K562 treated with DMSO at 1 percent for 24 hours (cell line): ENCODE results near the gene ZNF469. TPM values are rescaled to one million over a fixed set of nuclear protein-coding genes. Genes with fewer than 3 reads are reported as not detected.

Experiments used
- total RNA-seq: library from RNA; unstranded; fragments of 300-600 nt; gene quantifications from 2 replicates; pipeline ENCODE4 v1.2.3, GENCODE V29; 2022; ENCODE audit warnings: low read depth; ENCODE audit not compliant: insufficient read depth

The ZNF469 gene, protein sequence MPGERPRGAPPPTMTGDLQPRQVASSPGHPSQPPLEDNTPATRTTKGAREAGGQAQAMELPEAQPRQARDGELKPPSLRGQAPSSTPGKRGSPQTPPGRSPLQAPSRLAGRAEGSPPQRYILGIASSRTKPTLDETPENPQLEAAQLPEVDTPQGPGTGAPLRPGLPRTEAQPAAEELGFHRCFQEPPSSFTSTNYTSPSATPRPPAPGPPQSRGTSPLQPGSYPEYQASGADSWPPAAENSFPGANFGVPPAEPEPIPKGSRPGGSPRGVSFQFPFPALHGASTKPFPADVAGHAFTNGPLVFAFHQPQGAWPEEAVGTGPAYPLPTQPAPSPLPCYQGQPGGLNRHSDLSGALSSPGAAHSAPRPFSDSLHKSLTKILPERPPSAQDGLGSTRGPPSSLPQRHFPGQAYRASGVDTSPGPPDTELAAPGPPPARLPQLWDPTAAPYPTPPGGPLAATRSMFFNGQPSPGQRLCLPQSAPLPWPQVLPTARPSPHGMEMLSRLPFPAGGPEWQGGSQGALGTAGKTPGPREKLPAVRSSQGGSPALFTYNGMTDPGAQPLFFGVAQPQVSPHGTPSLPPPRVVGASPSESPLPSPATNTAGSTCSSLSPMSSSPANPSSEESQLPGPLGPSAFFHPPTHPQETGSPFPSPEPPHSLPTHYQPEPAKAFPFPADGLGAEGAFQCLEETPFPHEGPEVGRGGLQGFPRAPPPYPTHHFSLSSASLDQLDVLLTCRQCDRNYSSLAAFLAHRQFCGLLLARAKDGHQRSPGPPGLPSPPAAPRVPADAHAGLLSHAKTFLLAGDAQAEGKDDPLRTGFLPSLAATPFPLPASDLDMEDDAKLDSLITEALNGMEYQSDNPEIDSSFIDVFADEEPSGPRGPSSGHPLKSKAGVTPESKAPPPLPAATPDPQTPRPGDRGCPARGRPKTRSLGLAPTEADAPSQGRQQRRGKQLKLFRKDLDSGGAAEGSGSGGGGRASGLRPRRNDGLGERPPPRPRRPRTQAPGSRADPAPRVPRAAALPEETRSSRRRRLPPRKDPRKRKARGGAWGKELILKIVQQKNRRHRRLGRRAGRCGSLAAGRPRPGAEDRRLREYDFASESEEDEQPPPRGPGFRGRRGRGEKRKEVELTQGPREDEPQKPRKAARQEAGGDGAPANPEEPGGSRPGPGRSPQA (N-terminal part only)
- 0.02 TPM in 1 of 2 replicates, not detected in the other for total RNA-seq

GRCh38 chr16:88382491-88383400, at the start of gene ZNF469:
ZNF469 (plus strand) TSS chr16:88382959; CDS start chr16:88427471, 44,512 bp downstream.

Other genes starting within 250 kb of the ZNF469 start
- 10.0 and 11.2 TPM in 2 replicates for gene ZFPM1, start 70.3 kb downstream of the ZNF469 start, total RNA-seq
- 73.5 and 75.3 TPM in 2 replicates for gene ZC3H18, start 187.4 kb downstream of the ZNF469 start, total RNA-seq